Peyer's patch (tissue), 4 donors: ENCODE measurements around the gene NIPBL.

ENCODE experiments used
- CTCF ChIP-seq, 6 experiments: fragments of 450-650 bp in 4 of 6; fragments of 200-600 bp in 2 of 6; sonication (generic) in 1 of 6; IDR thresholded peaks; one replicate each; pipeline ENCODE4 v1.5.1; 2017 to 2019; ENCODE audit warnings: antibody characterized with exemption in 6 of 6, mild to moderate bottlenecking in 3 of 6, moderate library complexity in 1 of 6
- POLR2A ChIP-seq, 2 donors: fragments of 450-650 bp; IDR thresholded peaks; one replicate each; pipeline ENCODE4 v1.5.1; 2017; ENCODE audit warnings: antibody characterized with exemption in 2 of 2, mild to moderate bottlenecking in 2 of 2, moderate library complexity in 2 of 2

GRCh38 chr5:36998578-36998977, 122.0 kb downstream of the NIPBL start:
- TF ChIP-seq POLR2A (IDR thresholded peaks at IDR 0.05) (no peak), CTCF (IDR thresholded peaks at IDR 0.05) (no peak)
